ENCODE measurements around the gene BTRC. TPM values are rescaled to one million over a fixed set of nuclear protein-coding genes. Genes with fewer than 3 reads are reported as not detected.

BTRC gene
- total RNA-seq, 1 donor from 2014 or later: 18.2 TPM

DNA sequence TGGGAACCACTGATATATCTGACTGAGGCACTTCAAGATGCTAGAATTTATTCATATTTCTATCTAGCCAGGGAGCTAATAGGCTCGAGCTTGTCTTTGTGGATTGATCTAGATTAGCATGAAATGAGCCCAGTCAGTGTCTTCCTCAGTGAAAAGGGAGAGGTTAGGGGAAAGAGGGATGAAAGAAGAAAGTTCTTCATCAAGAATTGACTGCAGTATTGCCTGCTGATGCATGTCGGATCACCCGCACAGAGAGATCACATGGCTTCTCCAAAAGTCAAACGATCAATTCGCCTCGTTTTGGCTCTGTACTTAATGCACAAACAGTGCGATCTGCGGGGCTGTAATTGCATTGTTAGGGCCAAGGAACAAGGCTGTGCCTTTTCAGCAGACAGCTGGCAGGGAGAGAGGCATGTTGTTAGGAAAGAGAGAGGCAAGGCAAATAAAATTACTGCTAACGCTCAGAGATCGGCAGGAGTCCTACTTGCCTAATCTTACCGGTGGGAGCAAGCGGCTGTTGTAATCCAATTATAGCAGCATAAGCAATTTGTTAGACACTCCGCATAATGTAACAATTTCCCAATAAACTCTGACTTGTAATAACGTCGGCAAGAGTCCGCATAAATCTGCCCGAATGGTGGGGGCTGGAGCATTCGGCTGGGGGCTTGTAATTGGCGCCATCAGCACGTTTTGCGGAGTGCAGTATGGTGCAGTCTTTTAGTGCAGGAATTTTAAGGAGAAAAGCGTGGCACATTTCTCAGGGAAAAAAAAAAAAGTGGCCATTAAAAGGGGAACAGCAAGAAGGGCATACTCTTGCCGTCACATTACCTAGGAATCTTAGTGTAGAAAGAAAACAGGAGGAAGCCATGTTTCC lies 132.0 kb downstream of the BTRC start:
- H3K4me3 ChIP-seq: no peak overlapping the region
- TF ChIP-seq, protein P1, sequence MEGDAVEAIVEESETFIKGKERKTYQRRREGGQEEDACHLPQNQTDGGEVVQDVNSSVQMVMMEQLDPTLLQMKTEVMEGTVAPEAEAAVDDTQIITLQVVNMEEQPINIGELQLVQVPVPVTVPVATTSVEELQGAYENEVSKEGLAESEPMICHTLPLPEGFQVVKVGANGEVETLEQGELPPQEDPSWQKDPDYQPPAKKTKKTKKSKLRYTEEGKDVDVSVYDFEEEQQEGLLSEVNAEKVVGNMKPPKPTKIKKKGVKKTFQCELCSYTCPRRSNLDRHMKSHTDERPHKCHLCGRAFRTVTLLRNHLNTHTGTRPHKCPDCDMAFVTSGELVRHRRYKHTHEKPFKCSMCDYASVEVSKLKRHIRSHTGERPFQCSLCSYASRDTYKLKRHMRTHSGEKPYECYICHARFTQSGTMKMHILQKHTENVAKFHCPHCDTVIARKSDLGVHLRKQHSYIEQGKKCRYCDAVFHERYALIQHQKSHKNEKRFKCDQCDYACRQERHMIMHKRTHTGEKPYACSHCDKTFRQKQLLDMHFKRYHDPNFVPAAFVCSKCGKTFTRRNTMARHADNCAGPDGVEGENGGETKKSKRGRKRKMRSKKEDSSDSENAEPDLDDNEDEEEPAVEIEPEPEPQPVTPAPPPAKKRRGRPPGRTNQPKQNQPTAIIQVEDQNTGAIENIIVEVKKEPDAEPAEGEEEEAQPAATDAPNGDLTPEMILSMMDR (IDR thresholded peaks at IDR 0.05): no peak
- H3K4me1 ChIP-seq: peaks cover 7% of the 10 kb centered on the region
- H3K9me3 ChIP-seq: no peaks in the 10 kb centered on the region
- DNase-seq: no peak
- H3K27me3 ChIP-seq: no peaks in the 10 kb centered on the region
- H3K27ac ChIP-seq: no peak overlapping the region
- ATAC-seq: no peak
- intact Hi-C loops (cut with DNase I): no loop called here
- no peaks in the 10 kb centered on the region for H3K36me3 ChIP-seq

DNA sequence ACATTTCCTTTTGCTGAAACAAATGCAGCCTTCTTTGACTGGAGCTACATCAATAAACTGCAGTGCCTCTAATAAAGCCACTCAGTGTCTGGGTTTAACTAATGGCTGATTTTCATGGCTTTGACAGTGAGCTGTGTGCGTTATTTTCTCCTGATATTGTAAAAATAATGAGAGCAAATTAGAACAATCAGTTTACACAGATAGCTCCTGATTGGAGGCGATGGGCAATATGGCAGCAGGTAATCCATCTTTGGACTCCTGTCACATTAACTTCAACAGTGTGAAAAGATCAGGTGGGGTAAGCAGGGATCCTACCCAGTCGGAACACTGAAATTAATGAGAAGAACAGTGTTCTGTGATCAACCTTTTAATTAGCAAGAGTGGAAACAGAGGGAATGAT lies 133.4 kb downstream of the BTRC start:
- Histone ChIP-seq H3K4me1 (peaks cover 7% of the 10 kb centered on the region), H3K4me3 (no peak overlapping the region), H3K9me3 (no peaks in the 10 kb centered on the region), H3K27me3 (no peaks in the 10 kb centered on the region), H3K36me3 (no peaks in the 10 kb centered on the region), H3K27ac (no peak overlapping the region)
- no peak for ATAC-seq
- no peak for DNase-seq
- intact Hi-C loops (cut with DNase I): no loop called here
- TF ChIP-seq, protein P1 (IDR thresholded peaks at IDR 0.05): no peak

DNA sequence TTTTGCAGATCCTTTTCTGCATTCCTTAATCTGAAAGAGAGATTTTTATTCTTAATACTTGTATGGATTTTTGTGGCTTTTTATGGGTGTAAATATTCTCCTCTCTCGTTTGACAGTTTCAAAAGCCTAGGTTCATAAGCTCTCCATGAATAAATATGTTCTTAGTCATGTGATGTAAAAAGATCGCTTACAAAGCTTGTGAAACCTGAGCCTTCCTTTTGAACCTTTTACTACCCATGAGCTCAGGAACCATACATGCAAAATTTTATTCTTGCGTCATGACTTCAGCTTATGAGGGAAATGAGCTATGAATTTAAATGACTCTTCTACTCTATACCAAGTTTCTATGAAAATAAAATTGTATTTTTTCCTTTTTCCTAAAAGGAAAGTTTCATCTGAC lies 135.4 kb downstream of the BTRC start:
- Histone ChIP-seq H3K27me3 (no peaks in the 10 kb centered on the region), H3K4me1 (peaks cover 7% of the 10 kb centered on the region), H3K36me3 (no peaks in the 10 kb centered on the region), H3K4me3 (no peak overlapping the region), H3K9me3 (no peaks in the 10 kb centered on the region), H3K27ac (no peak overlapping the region)
- TF ChIP-seq, protein P1 (IDR thresholded peaks at IDR 0.05): no peak
- intact Hi-C loops (cut with DNase I): no loop called here
- no peak for DNase-seq
- ATAC-seq: no peak

DNA sequence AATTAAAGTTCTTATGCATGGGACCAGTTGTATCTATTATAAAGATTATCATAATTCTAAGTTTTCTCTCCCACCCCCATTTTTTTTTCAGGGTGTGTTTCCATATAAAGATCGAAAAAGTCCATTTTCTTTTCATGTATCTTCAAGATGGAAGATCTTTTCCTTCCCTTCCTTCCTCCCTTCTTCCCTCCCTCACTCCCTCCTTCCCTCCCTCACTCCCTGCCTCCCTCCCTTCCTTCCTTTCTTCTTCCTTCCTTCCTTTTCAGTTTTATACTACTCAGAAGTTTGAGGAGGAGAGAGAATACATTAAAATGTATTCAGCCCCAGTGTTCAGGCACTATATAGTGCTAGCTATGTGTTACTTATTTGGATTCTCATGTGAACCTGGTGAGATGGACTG lies 136.1 kb downstream of the BTRC start:
- intact Hi-C loops (cut with DNase I): no loop called here
- no peaks in the 10 kb centered on the region for H3K9me3 ChIP-seq

DNA sequence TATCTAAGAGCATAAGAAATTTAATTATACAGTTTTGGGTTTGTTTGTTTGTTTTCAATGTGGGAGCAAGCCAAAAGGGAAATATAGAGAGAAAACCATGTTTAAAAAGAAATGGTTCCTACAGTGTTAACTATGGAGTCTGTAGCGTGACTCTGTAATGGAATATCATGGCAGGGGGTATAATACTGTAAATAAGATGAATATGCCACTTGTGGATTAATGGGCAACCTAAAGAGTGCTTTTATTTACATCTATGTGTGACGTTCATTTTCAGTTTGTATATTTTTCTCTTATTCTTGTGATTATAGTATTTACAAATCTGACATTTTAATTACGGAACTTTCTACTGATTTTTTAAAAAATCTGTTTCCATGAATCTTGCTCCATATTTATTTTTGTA lies 138.2 kb downstream of the BTRC start:
- Histone ChIP-seq H3K27me3 (no peaks in the 10 kb centered on the region), H3K4me3 (no peak overlapping the region), H3K4me1 (peaks cover 7% of the 10 kb centered on the region), H3K36me3 (no peaks in the 10 kb centered on the region), H3K27ac (no peak overlapping the region), H3K9me3 (no peaks in the 10 kb centered on the region)
- no peak for ATAC-seq
- TF ChIP-seq, protein P1 (IDR thresholded peaks at IDR 0.05): no peak
- DNase-seq: no peak
- intact Hi-C loops (cut with DNase I): no loop called here

More for the DNA sequence above, 136.1 kb downstream of the BTRC start:
- Histone ChIP-seq H3K27me3 (no peaks in the 10 kb centered on the region), H3K27ac (no peak overlapping the region), H3K4me3 (no peak overlapping the region), H3K36me3 (no peaks in the 10 kb centered on the region), H3K4me1 (peaks cover 7% of the 10 kb centered on the region)
- TF ChIP-seq, protein P1 (IDR thresholded peaks at IDR 0.05): no peak
- ATAC-seq (no peak), DNase-seq (no peak)
